HEK293T (cell line): ENCODE results near the gene FBXW5.

Source experiments
- FOXA1 ChIP-seq: fragments of 450-650 bp; IDR thresholded peaks from 2 replicates; pipeline ENCODE4 v1.6.1; 2016; ENCODE audit warnings: mild to moderate bottlenecking
- FOXM1 ChIP-seq: fragments of 450-650 bp; IDR thresholded peaks from 2 replicates; pipeline ENCODE4 v1.6.1; 2017; ENCODE audit warnings: mild to moderate bottlenecking, borderline replicate concordance
- LEF1 ChIP-seq: fragments of 450-650 bp; IDR thresholded peaks from 2 replicates; pipeline ENCODE4 v1.6.1; 2017; ENCODE audit warnings: mild to moderate bottlenecking, borderline replicate concordance
- SP1 ChIP-seq: fragments of 450-650 bp; IDR thresholded peaks from 2 replicates; pipeline ENCODE4 v1.6.1; 2017
- SUZ12 ChIP-seq: fragments of 450-650 bp; IDR thresholded peaks from 2 replicates; pipeline ENCODE4 v1.6.1; 2016; ENCODE audit warnings: mild to moderate bottlenecking
- TARDBP ChIP-seq: fragments of 450-650 bp; IDR thresholded peaks from 2 replicates; pipeline ENCODE4 v1.6.1; 2016
- ZNF384 ChIP-seq: fragments of 450-650 bp; IDR thresholded peaks from 2 replicates; pipeline ENCODE4 v1.6.1; 2016

DNA sequence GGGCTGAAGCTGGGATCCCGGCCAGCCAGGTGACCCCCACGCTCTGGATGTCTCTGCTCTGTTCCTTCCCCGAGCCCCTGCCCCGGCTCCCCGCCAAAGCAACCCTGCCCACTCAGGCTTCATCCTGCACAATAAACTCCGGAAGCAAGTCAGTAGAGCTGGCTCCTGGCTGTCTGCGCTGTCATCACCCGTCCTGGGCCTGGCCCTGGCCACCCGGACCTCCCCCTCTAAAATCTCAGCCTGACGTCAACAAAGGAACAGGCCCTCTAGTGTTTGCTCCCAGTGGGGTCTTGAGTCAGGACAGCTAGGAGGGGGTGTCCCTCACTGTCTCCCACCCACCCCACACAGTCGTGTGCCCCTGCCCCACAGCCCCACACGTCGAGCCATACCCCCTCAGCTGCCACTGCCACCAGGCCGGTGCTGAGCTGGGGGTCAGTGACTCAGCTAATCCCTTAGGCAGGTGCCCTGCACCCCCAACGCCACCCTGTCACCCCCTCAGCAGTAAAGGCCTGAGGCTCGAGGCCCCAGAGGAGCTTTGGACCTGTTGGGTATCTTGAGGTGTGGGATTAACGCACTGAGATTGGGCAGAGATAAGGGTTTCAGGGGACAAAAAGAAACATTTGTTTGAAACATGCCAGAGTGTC lies 37.2 kb upstream of the FBXW5 start:
- TF ChIP-seq SUZ12 (no peak), FOXA1 (no peak), ZNF384 (no peak), SP1 (no peak), LEF1 (no peak), TARDBP (no peak), FOXM1 (no peak)
